ENCODE measurements around the gene CACNB4. TPM values are rescaled to one million over a fixed set of nuclear protein-coding genes. Genes with fewer than 3 reads are reported as not detected.

CACNB4 gene
- total RNA-seq, 1 experiment from 2014 or later: not detected

- CTCF ChIA-PET: no interaction called here
- Histone ChIP-seq H3K9me2 (replicated peaks; ENCODE audit: low read length) (no peaks in the 10 kb centered on the region), H3F3A (ENCODE audit: low read length, unreplicated experiment) (no peaks in the 10 kb centered on the region), H4K20me1 (ENCODE audit: low read length) (peaks cover 17% of the 10 kb centered on the region; the same call in 1 of the 2 replicates), H3K4me2 (ENCODE audit: low read length) (no peak overlapping the region), H3K79me2 (ENCODE audit: low read length) (peaks cover 22% of the 10 kb centered on the region), H2AFZ (ENCODE audit: low read length) (no peak overlapping the region), H3K27ac (ENCODE audit: low read length) (no peak overlapping the region), H3K4me3 (ENCODE audit: low read length) (no peak overlapping the region), H3K36me3 (ENCODE audit: low read depth, low read length) (no peaks in the 10 kb centered on the region), H3K9ac (ENCODE audit: low read length) (no peak overlapping the region), H3K4me1 (ENCODE audit: insufficient read depth, low read length) (peaks cover 8% of the 10 kb centered on the region; the same call in 1 of the 2 replicates), H3K27me3 (ENCODE audit: low read length) (peaks cover 22% of the 10 kb centered on the region), H3K9me3 (ENCODE audit: low read length) (no peaks in the 10 kb centered on the region)
- POLR2A ChIA-PET (ENCODE audit: unreplicated experiment): no interaction called here
- no peak for TF ChIP-seq EZH2phosphoT487 (IDR thresholded peaks at IDR 0.05; ENCODE audit: borderline replicate concordance, low read length)
- TF ChIP-seq EZH2 (IDR thresholded peaks at IDR 0.05; ENCODE audit: low read length, unreplicated experiment): no peak
- TF ChIP-seq CTCF (conservative IDR thresholded peaks at IDR 0.05; ENCODE audit: low read depth, low read length): no peak
- BruUV-seq (replicated peaks): no TSS peak
- DNase-seq (no peak), ATAC-seq (no peak)
- intact Hi-C loops (cut with micrococcal nuclease): no loop called here
Measured at GRCh38 chr2:151830961-151831360, 267.9 kb downstream of the CACNB4 start.

- no peaks in the 10 kb centered on the region for H3K36me3 ChIP-seq (ENCODE audit: low read depth, low read length)
Measured at GRCh38 chr2:151828890-151829324, 269.9 kb downstream of the CACNB4 start.

More at GRCh38 chr2:151828890-151829324, 269.9 kb downstream of the CACNB4 start:
- H3K27me3 ChIP-seq (ENCODE audit: low read length): 0 out of 2 replicates have a peak, but pooled peaks cover 2% of the 10 kb centered on the region
- H3K9me2 ChIP-seq (replicated peaks; ENCODE audit: low read length): no peaks in the 10 kb centered on the region
- CTCF ChIA-PET: no interaction called here
- peaks cover 22% of the 10 kb centered on the region; the same call in 1 of the 2 replicates for H4K20me1 ChIP-seq (ENCODE audit: low read length)
- no peaks in the 10 kb centered on the region for H3K9me3 ChIP-seq (ENCODE audit: low read length)
- peak overlapping the region; percentile 89 for H3K4me2 ChIP-seq (ENCODE audit: low read length)
- no peak for ATAC-seq
- DNase-seq: no peak
- H3K9ac ChIP-seq (ENCODE audit: low read length): peak overlapping the region; percentile 96; the same call in 1 of the 2 replicates
- intact Hi-C loops (cut with micrococcal nuclease): loop anchor here (5.0 kb wide), 1 partner anchor 57 kb away; no protein-coding TSS in a partner anchor
- peaks cover 42% of the 10 kb centered on the region for H3K79me2 ChIP-seq (ENCODE audit: low read length)
- POLR2A ChIA-PET (ENCODE audit: unreplicated experiment): interaction anchor here (0.6 kb wide), 1 partner anchor 62 kb away, joined by 3 read pairs; no protein-coding TSS in a partner anchor
- no peaks in the 10 kb centered on the region for H3F3A ChIP-seq (ENCODE audit: low read length, unreplicated experiment)
- H3K4me3 ChIP-seq (ENCODE audit: low read length): peak overlapping the region; percentile 99
- no peak overlapping the region for H3K27ac ChIP-seq (ENCODE audit: low read length)
- BruUV-seq (replicated peaks): TSS peak; percentile 28
- H3K4me1 ChIP-seq (ENCODE audit: insufficient read depth, low read length): peaks cover 8% of the 10 kb centered on the region; the same call in 1 of the 2 replicates
- H2AFZ ChIP-seq (ENCODE audit: low read length): peak overlapping the region; percentile 100
- TF ChIP-seq EZH2 (IDR thresholded peaks at IDR 0.05; ENCODE audit: low read length, unreplicated experiment) (no peak), CTCF (conservative IDR thresholded peaks at IDR 0.05; ENCODE audit: low read depth, low read length) (no peak), EZH2phosphoT487 (IDR thresholded peaks at IDR 0.05; ENCODE audit: borderline replicate concordance, low read length) (no peak)

All from PC-3 (cell line).